ENCODE measurements around the gene CRB3.

Gene CRB3

DNA sequence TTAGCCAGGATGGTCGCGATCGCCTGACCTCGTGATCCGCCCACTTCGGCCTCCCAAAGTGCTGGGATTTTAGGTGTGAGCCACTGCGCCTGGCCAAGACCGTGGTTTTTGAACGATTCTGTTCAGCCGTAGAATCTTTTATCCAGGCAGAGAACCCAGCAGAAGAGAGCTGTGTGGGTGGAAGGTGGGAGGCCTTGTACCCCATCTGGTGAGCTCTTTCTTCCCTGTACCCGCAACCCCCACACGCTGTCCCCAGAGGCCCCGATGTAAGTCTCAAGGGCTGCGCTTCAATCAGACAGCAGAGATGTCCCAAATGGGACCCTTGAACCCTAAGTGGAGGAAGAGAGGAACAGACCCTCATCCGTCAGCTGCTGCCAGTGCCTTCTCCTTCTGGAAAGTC is 8.1 kb upstream of the CRB3 start:
- Mint-ChIP-seq H3K9me3 (peaks cover 29% of the 10 kb centered on the region), H3K4me3 (no peak overlapping the region), H3K36me3 (ENCODE audit: low read depth) (peaks cover 59% of the 10 kb centered on the region)

DNA sequence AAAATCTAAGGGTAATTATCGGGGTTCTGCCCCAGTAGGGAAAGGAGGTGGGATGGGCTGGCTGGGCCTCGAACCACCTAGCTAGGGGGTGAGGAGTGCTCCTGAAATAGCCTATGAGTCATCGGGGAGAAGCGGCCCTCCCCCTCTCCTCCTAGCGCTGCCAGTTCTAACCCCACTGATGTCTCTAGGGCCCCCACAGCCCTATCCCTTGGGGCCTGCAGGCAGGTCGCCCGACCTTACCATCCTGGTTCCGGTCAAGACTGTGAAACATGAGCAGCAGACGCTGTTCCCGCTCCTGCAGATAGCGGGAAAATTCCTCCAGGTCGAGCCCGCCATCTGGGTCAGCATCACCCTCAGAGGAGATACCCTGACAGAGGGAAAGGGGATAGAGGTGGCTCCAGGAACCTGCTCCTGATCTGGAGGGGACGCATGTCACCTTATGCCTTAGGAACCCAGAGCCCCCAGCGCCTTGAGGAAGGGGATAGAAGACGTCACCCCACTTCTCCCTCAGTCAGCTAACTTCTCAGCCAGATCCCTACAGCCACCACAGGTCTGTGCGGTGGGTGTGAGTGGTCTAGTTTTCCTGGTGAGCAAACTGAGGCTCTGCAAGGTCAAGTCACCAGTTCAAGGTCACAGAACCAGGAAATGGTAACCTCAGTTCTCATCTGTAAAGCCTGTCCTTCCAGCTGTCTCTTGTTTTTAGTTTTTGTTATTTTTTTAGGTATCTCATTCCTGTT is 5.9 kb upstream of the CRB3 start:
- Mint-ChIP-seq H3K9me3 (peaks cover 24% of the 10 kb centered on the region), H3K36me3 (ENCODE audit: low read depth) (peaks cover 40% of the 10 kb centered on the region), H3K4me1 (peaks cover 29% of the 10 kb centered on the region), H3K4me3 (peak overlapping the region; percentile 90), H3K27me3 (ENCODE audit: low read depth, poor library complexity) (peaks cover 35% of the 10 kb centered on the region), H3K27ac (no peak overlapping the region)
- TF ChIP-seq, protein P1, sequence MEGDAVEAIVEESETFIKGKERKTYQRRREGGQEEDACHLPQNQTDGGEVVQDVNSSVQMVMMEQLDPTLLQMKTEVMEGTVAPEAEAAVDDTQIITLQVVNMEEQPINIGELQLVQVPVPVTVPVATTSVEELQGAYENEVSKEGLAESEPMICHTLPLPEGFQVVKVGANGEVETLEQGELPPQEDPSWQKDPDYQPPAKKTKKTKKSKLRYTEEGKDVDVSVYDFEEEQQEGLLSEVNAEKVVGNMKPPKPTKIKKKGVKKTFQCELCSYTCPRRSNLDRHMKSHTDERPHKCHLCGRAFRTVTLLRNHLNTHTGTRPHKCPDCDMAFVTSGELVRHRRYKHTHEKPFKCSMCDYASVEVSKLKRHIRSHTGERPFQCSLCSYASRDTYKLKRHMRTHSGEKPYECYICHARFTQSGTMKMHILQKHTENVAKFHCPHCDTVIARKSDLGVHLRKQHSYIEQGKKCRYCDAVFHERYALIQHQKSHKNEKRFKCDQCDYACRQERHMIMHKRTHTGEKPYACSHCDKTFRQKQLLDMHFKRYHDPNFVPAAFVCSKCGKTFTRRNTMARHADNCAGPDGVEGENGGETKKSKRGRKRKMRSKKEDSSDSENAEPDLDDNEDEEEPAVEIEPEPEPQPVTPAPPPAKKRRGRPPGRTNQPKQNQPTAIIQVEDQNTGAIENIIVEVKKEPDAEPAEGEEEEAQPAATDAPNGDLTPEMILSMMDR (IDR thresholded peaks at IDR 0.05) = no peak
- DNase-seq = no peak

More for the DNA sequence above, 8.1 kb upstream of the CRB3 start:
- TF ChIP-seq, protein P1 (IDR thresholded peaks at IDR 0.05) = no peak
- Mint-ChIP-seq H3K4me1 (peaks cover 29% of the 10 kb centered on the region), H3K27ac (no peak overlapping the region), H3K27me3 (ENCODE audit: low read depth, poor library complexity) (peaks cover 15% of the 10 kb centered on the region)
- no peak for DNase-seq

DNA sequence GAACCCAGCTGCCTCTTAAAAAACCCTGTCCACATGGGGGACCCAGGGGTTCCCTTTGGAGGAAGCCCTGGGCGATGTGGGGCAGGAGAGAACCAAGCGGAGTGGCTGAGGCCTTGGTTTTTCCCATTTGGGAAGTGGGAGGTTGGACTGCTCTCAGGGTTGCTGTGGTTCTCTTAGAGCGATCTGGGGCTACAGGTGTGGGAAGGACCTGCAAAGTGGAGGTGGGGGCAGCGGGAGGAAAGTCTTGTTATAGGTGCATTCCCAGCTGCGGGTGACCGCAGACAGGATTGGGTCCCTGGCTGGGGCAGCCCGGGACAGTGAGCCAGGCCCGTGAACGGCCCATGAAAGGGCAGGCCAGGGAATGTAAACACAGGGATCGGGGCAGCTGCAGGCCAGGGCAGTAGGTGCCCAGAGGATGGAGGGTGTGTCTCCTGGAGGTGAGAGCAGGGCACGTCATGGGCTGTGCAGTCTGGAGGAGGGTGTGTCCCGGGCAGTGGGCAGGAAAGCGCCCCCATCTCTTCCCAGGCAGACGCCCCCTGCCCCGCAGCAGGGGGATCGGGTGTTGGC is 5.3 kb upstream of the CRB3 start:
- H3K9me3 Mint-ChIP-seq = peaks cover 17% of the 10 kb centered on the region
- H3K36me3 Mint-ChIP-seq (ENCODE audit: low read depth) = peaks cover 34% of the 10 kb centered on the region
- H3K4me1 Mint-ChIP-seq = peaks cover 29% of the 10 kb centered on the region
- H3K27me3 Mint-ChIP-seq (ENCODE audit: low read depth, poor library complexity) = peaks cover 41% of the 10 kb centered on the region
- H3K27ac Mint-ChIP-seq = no peak overlapping the region
- TF ChIP-seq, protein P1 (IDR thresholded peaks at IDR 0.05) = no peak
- no peak for DNase-seq
- peak overlapping the region; percentile 90 for H3K4me3 Mint-ChIP-seq

DNA sequence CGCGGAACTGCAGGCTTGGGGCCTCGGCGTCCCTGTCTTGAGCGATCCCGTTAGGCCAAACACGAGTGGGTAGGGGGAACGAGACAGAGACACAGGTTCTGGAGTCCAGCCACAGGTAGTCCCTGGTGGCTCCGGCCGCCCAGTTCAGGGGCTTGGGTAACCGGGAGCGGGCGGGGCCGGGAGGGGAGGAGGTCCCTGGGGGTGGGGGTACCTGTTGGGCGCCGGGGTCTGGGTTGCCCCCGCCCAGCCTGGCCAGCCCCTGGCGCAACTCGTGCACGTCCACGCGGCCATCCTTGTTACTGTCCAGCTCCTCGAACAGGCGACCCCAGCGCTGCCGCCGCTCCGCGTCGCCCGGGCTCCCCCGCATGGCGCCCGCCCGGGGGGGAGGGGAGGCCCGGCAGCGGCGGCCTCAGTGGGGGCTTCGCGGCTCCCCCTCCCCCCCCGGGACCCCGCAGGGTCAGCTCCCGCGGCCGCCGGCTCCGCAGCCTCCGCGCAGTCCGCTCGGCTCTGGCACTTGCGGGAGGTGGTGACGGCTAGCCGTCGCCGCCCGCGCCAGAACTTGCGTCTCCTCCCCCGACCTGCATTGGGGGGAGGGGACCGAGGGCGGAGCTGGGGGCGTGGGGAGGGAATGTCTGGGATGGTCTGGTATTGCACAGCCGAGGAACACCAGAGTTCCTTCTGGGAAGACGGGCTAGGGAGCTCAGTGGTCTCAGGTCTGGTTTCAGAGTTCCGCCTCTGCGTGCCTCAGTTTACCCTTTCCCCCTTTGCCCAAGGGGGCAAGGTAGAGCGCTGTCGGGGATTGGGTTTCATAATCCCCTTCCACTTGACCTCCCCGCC is 4.6 kb upstream of the CRB3 start, which contains the start of gene SLC25A23:
Gene SLC25A23 (minus strand): TSS at position 531 of the 837 bp plus-strand sequence. CDS start 164 bp downstream, at position 367.
- peak; percentile 79 for DNase-seq
- peak within 1 kb of the TSS; percentile 96 for H3K27ac Mint-ChIP-seq
- TF ChIP-seq, protein P1 (IDR thresholded peaks at IDR 0.05) = no peak
- peaks cover 48% of the 10 kb centered on the region for H3K27me3 Mint-ChIP-seq (ENCODE audit: low read depth, poor library complexity)
- H3K36me3 Mint-ChIP-seq (ENCODE audit: low read depth) = peaks cover 27% of the 10 kb centered on the region
- H3K4me1 Mint-ChIP-seq = peaks cover 29% of the 10 kb centered on the region
- H3K9me3 Mint-ChIP-seq = peaks cover 11% of the 10 kb centered on the region
- peak within 1 kb of the TSS; percentile 94 for H3K4me3 Mint-ChIP-seq

DNA sequence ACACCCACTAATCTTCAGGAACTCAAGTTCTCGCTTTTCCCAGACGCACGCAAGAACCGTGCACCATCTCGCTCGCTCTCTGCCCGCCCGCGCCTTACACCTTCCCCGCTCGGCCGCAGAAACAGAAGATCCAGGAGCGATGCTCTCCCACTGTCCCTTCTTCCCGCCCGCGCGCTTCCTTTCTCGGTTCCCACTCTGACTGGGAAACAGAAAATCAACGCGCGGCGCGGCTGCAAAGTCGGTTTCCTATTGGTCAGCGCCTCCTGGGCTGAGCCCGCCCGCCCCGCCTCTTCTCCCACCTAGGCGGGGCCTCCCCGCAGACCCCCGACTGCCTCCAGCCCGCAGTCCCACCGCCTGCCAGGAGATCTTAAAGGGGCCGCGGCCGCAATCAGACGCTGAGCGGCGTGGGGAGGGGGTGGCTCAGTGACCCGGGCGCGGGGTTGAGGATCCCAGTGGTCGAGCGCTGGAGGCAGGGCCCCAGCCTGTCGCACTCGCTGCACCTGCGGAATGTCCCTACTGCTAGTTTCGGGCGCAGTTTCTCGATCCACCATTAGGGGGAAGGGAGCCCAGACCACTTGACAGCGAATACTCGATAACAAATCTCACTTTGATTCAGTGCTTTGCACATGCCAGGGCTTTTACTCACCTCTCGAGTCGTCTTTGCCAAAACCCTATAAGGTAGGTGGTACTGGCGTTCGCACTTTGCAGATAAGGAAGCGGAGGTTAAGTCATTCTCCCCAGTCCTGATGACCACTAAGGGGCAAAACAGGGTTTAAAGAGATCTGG is 3.8 kb upstream of the CRB3 start:
- peaks cover 56% of the 10 kb centered on the region for H3K27me3 Mint-ChIP-seq (ENCODE audit: low read depth, poor library complexity)
- peak overlapping the region; percentile 94 for H3K4me3 Mint-ChIP-seq
- peaks cover 19% of the 10 kb centered on the region for H3K36me3 Mint-ChIP-seq (ENCODE audit: low read depth)
- DNase-seq = peak; percentile 98
- TF ChIP-seq, protein P1 (IDR thresholded peaks at IDR 0.05) = peak; percentile 63
- peaks cover 29% of the 10 kb centered on the region for H3K4me1 Mint-ChIP-seq
- peaks cover 3% of the 10 kb centered on the region for H3K9me3 Mint-ChIP-seq
- H3K27ac Mint-ChIP-seq = peak overlapping the region; percentile 96

Data from nephron progenitor cell (in vitro differentiated cells).